ENCODE measurements around the gene SORCS2. TPM values are rescaled to one million over a fixed set of nuclear protein-coding genes. Genes with fewer than 3 reads are reported as not detected.

Gene SORCS2
- total and polyA plus RNA-seq, 2 donors (not counting 1 experiment from before 2014, with no cell fraction given) = not detected

GRCh38 chr4:7668826-7669225 is 476.5 kb downstream of the SORCS2 start:
- Histone ChIP-seq H3K4me1 (ENCODE audit: control insufficient read depth in 2 of 2, insufficient read depth in 2 of 2, low read length in 2 of 2) (no peaks in the 10 kb centered on the region), H3K36me3 (replicated peaks in 1 of 2; ENCODE audit: control extremely low read depth in 1 of 2, control insufficient read depth in 1 of 2, extremely low read depth in 1 of 2, insufficient read depth in 2 of 2, low read length in 1 of 2) (no peaks in the 10 kb centered on the region), H3K27me3 (replicated peaks in 1 of 4; ENCODE audit: control extremely low read depth in 1 of 4, control insufficient read depth in 3 of 4, insufficient read depth in 4 of 4, low read length in 3 of 4) (no peaks in the 10 kb centered on the region), H3K9ac (ENCODE audit: low read length) (no peak overlapping the region), H3K4me3 (ENCODE audit: control extremely low read depth in 1 of 5, extremely low read depth in 1 of 5, insufficient read depth in 1 of 5, low read depth in 2 of 5, low read length in 4 of 5) (no peak overlapping the region), H3K79me2 (ENCODE audit: control insufficient read depth, insufficient read depth, low read length) (no peaks in the 10 kb centered on the region), H4K20me1 (ENCODE audit: control insufficient read depth, insufficient read depth, low read length, poor library complexity, severe bottlenecking) (no peaks in the 10 kb centered on the region), H2AFZ (ENCODE audit: insufficient read depth, low read depth, low read length, poor library complexity, severe bottlenecking) (no peak overlapping the region), H3K27ac (ENCODE audit: low read length in 2 of 2) (no peak overlapping the region), H3K9me3 (ENCODE audit: control extremely low read depth in 1 of 3, control insufficient read depth in 2 of 3, insufficient read depth in 1 of 3, low read length in 2 of 3) (peaks cover 3 to 20% (median 4%) of the 10 kb centered on the region in 3 donors), H3K4me2 (replicated peaks; ENCODE audit: low read depth, low read length, poor library complexity, severe bottlenecking) (no peak overlapping the region)
- no peaks in the 10 kb centered on the region for H3K9me3 Mint-ChIP-seq (ENCODE audit: insufficient read depth)
- 90% methylated on average over 4 of the region's 4 CpGs for WGBS (ENCODE audit: insufficient coverage)
- TF ChIP-seq CTCF (IDR thresholded peaks at IDR 0.05) (no peak), EZH2 (IDR thresholded peaks at IDR 0.05; ENCODE audit: borderline replicate concordance, insufficient read depth, low read depth, low read length, poor library complexity, severe bottlenecking) (no peak)
- H3K4me1 Mint-ChIP-seq = no peaks in the 10 kb centered on the region
- ChIA-PET CTCF (no interaction called here), POLR2A (no interaction called here)
- H3K27ac Mint-ChIP-seq = no peak overlapping the region
- no peak for ATAC-seq (ENCODE audit: low read depth)
- no peaks in the 10 kb centered on the region for H3K27me3 Mint-ChIP-seq
- no peak for DNase-seq
- no peak overlapping the region for H3K4me3 Mint-ChIP-seq
- intact Hi-C loops (cut with micrococcal nuclease) = no loop called here

- Histone ChIP-seq H3K9ac (ENCODE audit: low read length) (no peak overlapping the region), H3K27me3 (replicated peaks in 1 of 4; ENCODE audit: control extremely low read depth in 1 of 4, control insufficient read depth in 3 of 4, insufficient read depth in 4 of 4, low read length in 3 of 4) (no peaks in the 10 kb centered on the region), H2AFZ (ENCODE audit: insufficient read depth, low read depth, low read length, poor library complexity, severe bottlenecking) (no peak overlapping the region), H3K79me2 (ENCODE audit: control insufficient read depth, insufficient read depth, low read length) (no peaks in the 10 kb centered on the region), H3K4me3 (ENCODE audit: control extremely low read depth in 1 of 5, extremely low read depth in 1 of 5, insufficient read depth in 1 of 5, low read depth in 2 of 5, low read length in 4 of 5) (no peak overlapping the region), H3K4me2 (replicated peaks; ENCODE audit: low read depth, low read length, poor library complexity, severe bottlenecking) (no peak overlapping the region), H4K20me1 (ENCODE audit: control insufficient read depth, insufficient read depth, low read length, poor library complexity, severe bottlenecking) (no peaks in the 10 kb centered on the region), H3K36me3 (replicated peaks in 1 of 2; ENCODE audit: control extremely low read depth in 1 of 2, control insufficient read depth in 1 of 2, extremely low read depth in 1 of 2, insufficient read depth in 2 of 2, low read length in 1 of 2) (no peaks in the 10 kb centered on the region), H3K27ac (ENCODE audit: low read length in 2 of 2) (no peak overlapping the region), H3K9me3 (ENCODE audit: control extremely low read depth in 1 of 3, control insufficient read depth in 2 of 3, insufficient read depth in 1 of 3, low read length in 2 of 3) (peaks cover 3 to 23% (median 4%) of the 10 kb centered on the region in 3 donors), H3K4me1 (ENCODE audit: control insufficient read depth in 2 of 2, insufficient read depth in 2 of 2, low read length in 2 of 2) (no peaks in the 10 kb centered on the region)
- Mint-ChIP-seq H3K4me3 (no peak overlapping the region), H3K4me1 (no peaks in the 10 kb centered on the region), H3K9me3 (ENCODE audit: insufficient read depth) (no peaks in the 10 kb centered on the region), H3K27me3 (no peaks in the 10 kb centered on the region), H3K27ac (no peak overlapping the region)
- ChIA-PET CTCF (no interaction called here), POLR2A (no interaction called here)
- no peak for TF ChIP-seq EZH2 (IDR thresholded peaks at IDR 0.05; ENCODE audit: borderline replicate concordance, insufficient read depth, low read depth, low read length, poor library complexity, severe bottlenecking)
- TF ChIP-seq CTCF (IDR thresholded peaks at IDR 0.05) = no peak
- no peak for DNase-seq
- no peak for ATAC-seq (ENCODE audit: low read depth)
- intact Hi-C loops (cut with micrococcal nuclease) = no loop called here
- WGBS (ENCODE audit: insufficient coverage) = no CpG with 5 or more reads among the region's 4 CpGs
These were observed 480.3 kb downstream of the SORCS2 start for GRCh38 chr4:7672601-7673000.
